Neuronal stem cell (in vitro differentiated cells): ENCODE data around the gene TEX51.

Source experiments
- DNase-seq: peaks from one replicate; pipeline ENCODE4 v3.0.0-alpha.2; 2013; ENCODE audit warnings: low spot score
- H2AFZ ChIP-seq: one replicate; pipeline ENCODE4 v1.6.1; 2013; ENCODE audit warnings: mild to moderate bottlenecking, low read length, inconsistent platforms
- H2AK5ac ChIP-seq: 2 replicates; pipeline ENCODE4 v1.6.1; 2013; ENCODE audit warnings: low read depth, mild to moderate bottlenecking, inconsistent platforms, low read length, moderate library complexity, mixed read lengths
- H2BK120ac ChIP-seq: 2 replicates; pipeline ENCODE4 v1.6.1; 2013; ENCODE audit warnings: low read depth, mild to moderate bottlenecking, inconsistent platforms, low read length, moderate library complexity, mixed read lengths
- H2BK12ac ChIP-seq: one replicate; pipeline ENCODE4 v1.6.1; 2013; ENCODE audit warnings: low read length, inconsistent platforms
- H2BK15ac ChIP-seq: 2 replicates; pipeline ENCODE4 v1.6.1; 2013; ENCODE audit warnings: mild to moderate bottlenecking, low read length, inconsistent platforms, mixed read lengths
- H2BK5ac ChIP-seq: one replicate; pipeline ENCODE4 v1.6.1; 2013; ENCODE audit warnings: inconsistent platforms, mild to moderate bottlenecking, low read length, moderate library complexity
- H3K14ac ChIP-seq: one replicate; pipeline ENCODE4 v1.6.1; 2013; ENCODE audit warnings: low read length, inconsistent platforms
- H3K18ac ChIP-seq: 2 replicates; pipeline ENCODE4 v1.6.1; 2013; ENCODE audit warnings: low read length, inconsistent platforms
- H3K23ac ChIP-seq: 2 replicates; pipeline ENCODE4 v1.6.1; 2013; ENCODE audit warnings: low read depth, mild to moderate bottlenecking, mixed read lengths, low read length, inconsistent platforms; ENCODE audit not compliant: poor library complexity
- H3K27ac ChIP-seq: replicated peaks from 3 replicates; pipeline ENCODE4 v1.5.1; 2013; ENCODE audit warnings: low read length, inconsistent platforms
- H3K27me3 ChIP-seq, 3 experiments: 2 replicates each; pipeline ENCODE4 v1.6.1; 2013; ENCODE audit warnings: low read length in 3 of 3, mild to moderate bottlenecking in 2 of 3, inconsistent platforms in 1 of 3, low read depth in 1 of 3, mixed read lengths in 1 of 3, moderate library complexity in 1 of 3; ENCODE audit not compliant: control insufficient read depth in 3 of 3, insufficient read depth in 3 of 3
- H3K36me3 ChIP-seq, 2 donors: replicated peaks in 1 of 2; 2 replicates each; pipeline ENCODE4 v1.6.1; 2013; ENCODE audit warnings: low read length in 2 of 2; ENCODE audit not compliant: control insufficient read depth in 2 of 2, insufficient read depth in 2 of 2
- H3K4ac ChIP-seq: 2 replicates; pipeline ENCODE4 v1.6.1; 2013; ENCODE audit warnings: inconsistent platforms, mild to moderate bottlenecking, low read length, moderate library complexity
- H3K4me1 ChIP-seq, 2 donors: 1 replicate in 1 of 2; 2 replicates in 1 of 2; pipeline ENCODE4 v1.6.1; 2013; ENCODE audit warnings: low read length in 2 of 2, low read depth in 1 of 2; ENCODE audit not compliant: control insufficient read depth in 2 of 2, insufficient read depth in 1 of 2
- H3K4me2 ChIP-seq: one replicate; pipeline ENCODE4 v1.6.1; 2013; ENCODE audit warnings: mild to moderate bottlenecking, low read length, inconsistent platforms; ENCODE audit not compliant: insufficient read depth, poor library complexity, severe bottlenecking
- H3K4me3 ChIP-seq, 2 donors: 2 replicates each; pipeline ENCODE4 v1.5.1; 2013; ENCODE audit warnings: low read length in 2 of 2, mild to moderate bottlenecking in 2 of 2, inconsistent platforms in 1 of 2, moderate library complexity in 1 of 2
- H3K79me1 ChIP-seq: one replicate; pipeline ENCODE4 v1.6.1; 2013; ENCODE audit warnings: low read depth, mild to moderate bottlenecking, inconsistent platforms, low read length, moderate library complexity
- H3K9ac ChIP-seq: one replicate; pipeline ENCODE4 v1.6.1; 2013; ENCODE audit warnings: mild to moderate bottlenecking, low read depth, low read length, inconsistent platforms; ENCODE audit not compliant: poor library complexity
- H3K9me3 ChIP-seq, 2 donors: replicated peaks in 1 of 2; 2 replicates each; pipeline versions ENCODE3 to v1.6.1; 2013; ENCODE audit warnings: low read length in 2 of 2, mild to moderate bottlenecking in 2 of 2, inconsistent platforms in 1 of 2, low read depth in 1 of 2, mixed read lengths in 1 of 2, moderate library complexity in 1 of 2; ENCODE audit not compliant: control insufficient read depth in 2 of 2, insufficient read depth in 1 of 2
- H4K8ac ChIP-seq: one replicate; pipeline ENCODE4 v1.6.1; 2013; ENCODE audit warnings: low read depth, mild to moderate bottlenecking, inconsistent platforms, low read length, moderate library complexity
- H4K91ac ChIP-seq: one replicate; pipeline ENCODE4 v1.6.1; 2013; ENCODE audit warnings: low read length, low read depth, mild to moderate bottlenecking, inconsistent platforms; ENCODE audit not compliant: poor library complexity
- WGBS, 2 donors: extraction: QIAGEN DNeasy Blood & Tissue Kit; methylation state at CpG; one replicate each; pipeline ENCODE4 v1.1.7; 2013; ENCODE audit warnings: missing lambda C conversion rate in 2 of 2, mixed read lengths in 1 of 2; ENCODE audit not compliant: insufficient read length in 2 of 2, insufficient replicate concordance in 1 of 2; ENCODE audit errors: extremely low coverage in 2 of 2; 5-methylcytosine and 5-hydroxymethylcytosine counted together

Gene TEX51

DNA sequence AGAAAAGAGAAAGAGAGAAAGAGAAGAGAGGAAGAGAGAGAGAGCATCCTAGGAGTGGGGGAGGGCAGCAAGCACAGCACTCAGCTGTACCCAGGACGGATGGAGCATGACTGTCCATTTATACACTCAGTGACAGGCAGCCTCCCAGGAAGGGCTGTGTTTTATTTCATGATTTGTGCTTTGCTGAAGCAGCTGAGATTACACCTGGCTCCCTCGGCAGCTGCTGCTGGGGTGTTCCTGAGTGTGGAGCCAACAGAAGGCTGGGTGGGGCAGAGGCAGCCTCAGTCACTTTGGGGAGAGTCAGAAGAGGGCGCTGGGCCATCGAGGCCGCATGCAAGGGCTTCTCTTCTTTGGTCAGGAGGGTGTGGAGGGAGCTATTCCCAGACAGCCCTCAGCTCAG is 47.8 kb upstream of the TEX51 start:
- no peak overlapping the region for H3K23ac ChIP-seq
- no peak overlapping the region for H4K8ac ChIP-seq
- H2AK5ac ChIP-seq: no peak overlapping the region
- no peak overlapping the region for H2BK15ac ChIP-seq
- no peak overlapping the region for H3K14ac ChIP-seq
- no peaks in the 10 kb centered on the region for H3K4me1 ChIP-seq
- no peaks in the 10 kb centered on the region for H3K9me3 ChIP-seq
- H3K4ac ChIP-seq: no peak overlapping the region
- no peak overlapping the region for H3K9ac ChIP-seq
- H3K79me1 ChIP-seq: no peaks in the 10 kb centered on the region
- H3K4me2 ChIP-seq: no peak overlapping the region
- H3K27me3 ChIP-seq: no peaks in the 10 kb centered on the region
- no peak overlapping the region for H3K18ac ChIP-seq
- H3K27ac ChIP-seq: no peak overlapping the region
- H3K36me3 ChIP-seq: no peaks in the 10 kb centered on the region
- H2BK12ac ChIP-seq: no peak overlapping the region
- no peak overlapping the region for H3K4me3 ChIP-seq
- no peak overlapping the region for H2BK120ac ChIP-seq
- H2BK5ac ChIP-seq: no peak overlapping the region
- no peak overlapping the region for H4K91ac ChIP-seq
- no peak overlapping the region for H2AFZ ChIP-seq
- WGBS, 2 donors: no CpG with 5 or more reads among the region's 5 CpGs
- DNase-seq: no peak

- no peak overlapping the region for H3K18ac ChIP-seq
- no peak overlapping the region for H2BK12ac ChIP-seq
- no peak for DNase-seq
- H2AFZ ChIP-seq: no peak overlapping the region
- no peak overlapping the region for H3K4me3 ChIP-seq
- H3K36me3 ChIP-seq: no peaks in the 10 kb centered on the region
- no peaks in the 10 kb centered on the region for H3K4me1 ChIP-seq
- no CpG with 5 or more reads among the region's 1 CpG for WGBS, 2 donors
- no peak overlapping the region for H2BK120ac ChIP-seq
- H3K9ac ChIP-seq: no peak overlapping the region
- no peak overlapping the region for H2BK15ac ChIP-seq
- no peak overlapping the region for H2AK5ac ChIP-seq
- no peak overlapping the region for H3K4me2 ChIP-seq
- H3K23ac ChIP-seq: no peak overlapping the region
- H3K9me3 ChIP-seq: no peaks in the 10 kb centered on the region
- no peaks in the 10 kb centered on the region for H3K79me1 ChIP-seq
- peaks cover 0 to 6% (median 0%) of the 10 kb centered on the region in 3 experiments for H3K27me3 ChIP-seq
- no peak overlapping the region for H4K91ac ChIP-seq
- H4K8ac ChIP-seq: no peak overlapping the region
- H3K27ac ChIP-seq: no peak overlapping the region
- H2BK5ac ChIP-seq: no peak overlapping the region
- no peak overlapping the region for H3K4ac ChIP-seq
- no peak overlapping the region for H3K14ac ChIP-seq
Measured at GRCh38 chr2:126851756-126852155, 46.9 kb upstream of the TEX51 start.

DNA sequence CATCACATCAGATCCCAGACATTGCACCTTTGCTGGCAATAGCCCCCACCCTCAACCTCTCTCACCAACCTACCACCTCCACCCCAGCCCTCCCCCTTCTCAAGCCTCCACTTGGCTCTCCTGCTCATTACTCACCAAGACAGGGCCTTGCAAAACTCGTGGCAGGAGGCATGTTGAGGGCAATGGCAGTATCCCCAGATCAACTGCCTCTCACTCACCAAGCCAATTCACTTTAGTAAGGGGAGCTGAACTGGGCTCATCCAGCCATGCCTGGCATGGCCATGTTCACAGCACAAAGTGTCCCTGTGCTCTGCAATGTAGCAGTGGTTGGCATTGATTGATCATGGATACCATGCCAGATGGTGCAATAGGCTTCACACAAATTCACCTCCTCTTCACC is 46.3 kb upstream of the TEX51 start:
- H3K4me2 ChIP-seq: no peak overlapping the region
- no CpG with 5 or more reads among the region's 1 CpG for WGBS, 2 donors
- no peak overlapping the region for H2AFZ ChIP-seq
- no peak overlapping the region for H3K14ac ChIP-seq
- no peak overlapping the region for H3K27ac ChIP-seq
- no peaks in the 10 kb centered on the region for H3K9me3 ChIP-seq
- no peaks in the 10 kb centered on the region for H3K79me1 ChIP-seq
- no peaks in the 10 kb centered on the region for H3K36me3 ChIP-seq
- no peak overlapping the region for H2BK12ac ChIP-seq
- peaks cover 0 to 7% (median 0%) of the 10 kb centered on the region in 3 experiments for H3K27me3 ChIP-seq
- H2AK5ac ChIP-seq: no peak overlapping the region
- no peak overlapping the region for H3K9ac ChIP-seq
- no peaks in the 10 kb centered on the region for H3K4me1 ChIP-seq
- no peak overlapping the region for H4K8ac ChIP-seq
- H3K4ac ChIP-seq: no peak overlapping the region
- no peak overlapping the region for H3K18ac ChIP-seq
- no peak overlapping the region for H3K4me3 ChIP-seq
- H2BK5ac ChIP-seq: no peak overlapping the region
- H2BK15ac ChIP-seq: no peak overlapping the region
- no peak overlapping the region for H4K91ac ChIP-seq
- no peak overlapping the region for H3K23ac ChIP-seq
- DNase-seq: no peak
- H2BK120ac ChIP-seq: no peak overlapping the region

DNA sequence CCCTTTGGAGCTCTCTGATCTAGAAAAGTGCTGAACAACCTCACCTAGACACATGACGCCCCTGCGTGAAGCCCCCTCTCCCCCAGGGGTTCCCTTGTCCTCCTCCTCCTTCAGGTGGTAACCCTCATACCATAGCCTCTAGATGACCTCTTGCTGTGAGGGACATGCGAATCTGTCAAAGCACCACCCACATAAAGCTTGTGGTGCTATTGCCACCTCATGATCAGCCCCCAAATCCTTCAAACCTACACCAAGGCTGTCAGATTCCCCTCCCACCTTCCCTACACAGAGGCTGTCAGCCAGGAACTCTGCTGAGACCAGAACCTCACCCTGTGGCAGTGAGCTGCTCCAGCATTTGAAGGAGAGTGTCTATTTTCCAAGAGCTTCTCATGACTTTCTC is 43.1 kb upstream of the TEX51 start:
- no peak overlapping the region for H3K14ac ChIP-seq
- H3K9me3 ChIP-seq: no peaks in the 10 kb centered on the region
- no peak overlapping the region for H4K91ac ChIP-seq
- H2BK15ac ChIP-seq: no peak overlapping the region
- no peak overlapping the region for H3K23ac ChIP-seq
- no peak overlapping the region for H2AK5ac ChIP-seq
- peaks cover 0 to 7% (median 0%) of the 10 kb centered on the region in 3 experiments for H3K27me3 ChIP-seq
- H2BK12ac ChIP-seq: no peak overlapping the region
- H3K4me1 ChIP-seq: no peaks in the 10 kb centered on the region
- WGBS, 2 donors: no CpG with 5 or more reads among the region's 3 CpGs
- H3K4me2 ChIP-seq: no peak overlapping the region
- no peak overlapping the region for H2BK120ac ChIP-seq
- H3K18ac ChIP-seq: no peak overlapping the region
- H2BK5ac ChIP-seq: no peak overlapping the region
- no peak overlapping the region for H3K4ac ChIP-seq
- H3K36me3 ChIP-seq: no peaks in the 10 kb centered on the region
- no peak for DNase-seq
- no peak overlapping the region for H4K8ac ChIP-seq
- no peak overlapping the region for H3K4me3 ChIP-seq
- no peak overlapping the region for H2AFZ ChIP-seq
- H3K27ac ChIP-seq: no peak overlapping the region
- no peaks in the 10 kb centered on the region for H3K79me1 ChIP-seq
- H3K9ac ChIP-seq: no peak overlapping the region
